NCI-H1694 (cell line): ENCODE data around the gene RP2.

Source experiments
- DNase-seq: peaks from one replicate; lab custom pipeline; 2025; lab: John Stamatoyannopoulos, UW

The RP2 gene

DNA sequence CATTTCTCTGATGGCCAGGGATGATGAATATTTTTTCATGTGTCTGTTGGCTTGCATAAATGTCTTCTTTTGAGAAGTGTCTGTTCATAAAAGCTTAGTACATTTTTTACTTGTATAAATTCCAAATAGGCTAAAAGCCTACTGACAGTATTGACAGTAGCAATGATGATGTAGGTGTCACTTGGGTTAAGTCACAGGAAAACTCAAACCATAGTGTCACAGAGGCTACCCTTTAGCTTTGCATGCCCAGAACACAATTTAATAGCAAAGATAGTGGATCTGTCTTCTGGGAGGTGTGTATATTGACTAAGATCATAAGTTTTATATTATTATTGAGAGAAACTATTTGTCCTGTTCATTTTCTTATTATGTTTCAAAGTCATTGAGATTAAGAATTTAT is 8.1 kb downstream of the RP2 start:
- no peak for DNase-seq

DNA sequence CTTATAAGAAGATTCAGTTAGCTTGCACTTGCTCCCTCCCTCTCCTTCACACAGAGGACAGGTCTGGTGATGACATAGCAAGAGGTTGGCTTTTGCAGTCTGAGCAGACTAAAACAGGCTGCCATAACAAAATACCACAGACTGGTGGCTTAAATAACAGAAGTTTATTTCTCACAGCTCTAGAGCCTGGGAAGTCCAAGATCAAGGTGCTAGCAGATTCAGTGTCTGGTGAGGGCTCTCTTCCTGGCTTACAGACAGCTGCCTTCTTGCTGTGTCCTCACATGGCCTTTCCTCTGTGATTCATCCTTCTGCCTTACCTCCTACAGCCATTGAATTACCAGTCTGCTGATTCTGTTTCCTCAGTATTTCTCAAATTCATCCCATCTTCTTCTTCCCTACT is 13.1 kb downstream of the RP2 start:
- no peak for DNase-seq

DNA sequence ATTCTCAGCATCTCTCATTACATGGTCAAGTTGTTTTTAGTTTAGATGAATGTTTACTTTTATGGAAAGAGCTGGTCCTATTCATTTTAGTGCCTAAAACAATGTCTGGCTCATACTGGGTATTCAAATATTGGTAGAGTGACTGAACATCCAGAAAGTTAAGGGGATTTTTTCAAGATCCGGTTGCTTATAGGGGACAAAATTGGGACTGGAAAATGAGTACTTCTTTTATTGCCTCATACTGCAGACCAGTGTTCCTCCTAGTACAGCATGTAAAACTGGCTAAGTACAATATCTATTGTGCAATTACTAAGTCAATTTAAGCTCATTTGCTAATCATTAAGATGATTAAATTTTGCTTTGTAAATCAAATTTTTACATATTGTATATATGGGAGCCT is 13.9 kb downstream of the RP2 start:
- DNase-seq: no peak

DNA sequence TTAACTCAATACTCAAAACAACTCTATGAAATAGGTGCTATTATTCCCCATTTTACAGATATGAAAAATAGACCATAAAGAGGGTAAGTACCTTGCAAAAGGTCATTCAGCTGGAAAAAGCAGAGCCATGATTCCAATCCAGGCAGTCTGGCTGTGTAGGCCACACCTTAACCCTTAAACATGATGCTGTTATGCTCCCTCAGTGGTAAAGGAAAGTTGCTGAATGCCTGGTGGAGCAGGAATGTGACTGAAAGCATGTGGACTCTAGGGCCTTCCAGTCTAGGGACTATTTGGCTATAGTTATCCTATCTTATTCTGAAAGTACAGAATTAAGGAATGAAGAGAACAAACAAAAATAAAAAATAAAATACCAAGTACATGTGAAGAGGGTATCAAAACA is 19.6 kb downstream of the RP2 start:
- no peak for DNase-seq

DNA sequence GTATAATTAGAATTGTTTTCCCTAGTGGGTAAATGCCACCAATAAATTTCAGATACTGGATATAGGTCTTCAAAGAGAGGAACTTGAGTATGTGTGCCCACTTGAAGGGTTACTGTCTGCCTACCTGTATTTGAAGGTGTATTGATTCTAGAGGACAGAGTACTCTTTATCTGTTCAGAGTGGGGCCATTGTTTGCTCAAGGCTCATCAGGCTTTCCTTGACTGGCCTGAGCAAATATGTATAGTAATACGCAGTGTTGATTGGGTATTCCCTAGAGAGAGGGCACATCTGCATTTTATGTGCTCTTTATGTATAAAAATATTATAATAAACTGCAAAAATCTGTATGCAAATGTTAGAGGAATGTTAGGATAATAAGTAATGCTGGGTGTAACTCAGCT is 23.7 kb downstream of the RP2 start:
- no peak for DNase-seq

DNA sequence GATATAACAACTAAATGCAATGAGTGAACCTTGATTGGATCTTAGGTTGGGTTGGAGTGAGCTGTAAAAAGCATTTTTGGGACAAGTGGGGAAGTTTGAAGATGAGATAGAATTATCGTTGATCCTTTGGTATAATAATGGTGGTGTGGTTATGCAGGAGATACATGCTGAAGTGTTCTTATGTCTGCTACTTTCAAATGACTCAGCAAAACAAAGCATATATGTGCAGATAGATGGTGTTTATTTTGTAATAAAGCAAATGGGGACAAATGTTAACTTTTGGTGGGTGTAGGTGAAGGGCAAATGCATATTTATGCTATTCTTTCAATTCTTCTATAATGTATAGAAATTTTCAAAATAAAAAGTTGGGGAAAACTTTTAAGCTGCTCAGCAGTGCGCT is 26.2 kb downstream of the RP2 start:
- no peak for DNase-seq

DNA sequence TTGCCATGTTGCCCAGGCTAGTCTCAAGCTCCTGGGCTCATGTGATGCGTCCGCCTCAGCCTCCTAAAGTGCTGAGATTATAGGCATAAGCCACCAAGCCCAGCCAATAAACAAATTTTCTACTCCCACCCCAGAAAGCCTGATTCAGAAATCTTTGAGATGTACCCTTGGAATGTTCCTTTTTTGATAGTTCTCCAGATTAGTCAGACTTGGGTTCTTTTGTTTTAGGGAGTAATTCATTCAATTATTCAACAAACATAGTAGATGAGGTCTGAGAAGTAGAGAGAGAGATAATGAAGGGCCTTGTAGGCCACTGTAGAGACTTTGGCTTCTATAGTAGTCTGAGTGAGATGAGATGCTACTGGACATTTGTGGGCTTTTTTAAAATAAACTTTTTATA is 27.8 kb downstream of the RP2 start:
- no peak for DNase-seq

DNA sequence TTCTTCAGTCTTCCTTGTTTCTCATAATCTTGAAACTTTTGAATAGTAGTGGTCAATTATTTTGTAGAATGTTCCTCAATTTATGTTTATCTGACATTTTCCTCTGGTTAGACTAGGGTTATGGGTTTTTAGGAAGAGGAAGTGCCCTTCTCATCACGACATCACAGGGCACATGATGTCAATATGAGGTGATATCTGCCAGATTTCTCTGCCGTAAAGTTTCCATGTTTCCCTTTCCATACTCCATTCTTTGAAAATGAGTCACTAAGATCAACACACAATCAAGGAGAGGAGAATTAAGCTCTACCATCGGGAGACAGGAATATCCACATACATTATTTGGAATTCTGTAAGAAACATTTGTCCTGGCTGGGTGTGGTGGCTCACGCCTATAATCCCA is 28.4 kb downstream of the RP2 start:
- no peak for DNase-seq

DNA sequence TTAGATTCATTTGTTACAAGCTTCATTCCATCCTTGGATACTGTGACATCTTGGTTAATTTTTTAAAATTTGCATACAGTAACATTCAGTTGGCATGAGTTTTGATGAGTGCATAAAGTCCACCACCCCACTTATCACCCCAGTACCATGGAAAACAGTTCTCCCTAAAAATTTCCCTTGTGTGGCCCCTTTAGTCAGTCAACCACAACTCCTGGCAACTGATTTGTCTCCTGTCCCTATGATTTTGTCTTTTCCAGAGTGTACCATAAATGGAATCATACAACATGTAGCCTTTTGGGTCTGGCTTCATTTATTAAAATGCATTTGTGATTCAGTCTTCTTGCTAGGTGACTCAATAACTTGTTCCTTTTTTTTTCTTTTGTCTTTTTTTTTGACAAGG is 29.9 kb downstream of the RP2 start:
- DNase-seq: no peak

DNA sequence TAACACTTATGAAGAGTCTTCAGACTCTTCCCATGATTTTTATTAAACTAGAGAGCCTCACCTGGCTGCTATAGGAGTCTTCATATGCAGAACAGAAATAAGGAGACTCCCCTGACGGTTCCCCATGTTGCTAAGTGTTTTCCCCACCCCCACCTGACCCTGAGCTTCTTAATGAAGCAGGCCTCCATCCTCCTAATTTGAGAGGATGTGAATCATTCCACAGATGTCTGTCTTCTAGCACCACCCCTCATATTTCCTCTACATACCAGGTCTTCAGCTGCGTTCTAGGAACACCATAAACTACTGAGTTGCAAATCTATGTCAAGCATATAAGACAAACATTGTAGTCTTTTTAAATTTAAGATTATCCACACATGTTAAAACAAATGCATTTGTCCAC is 36.9 kb downstream of the RP2 start:
- DNase-seq: no peak

DNA sequence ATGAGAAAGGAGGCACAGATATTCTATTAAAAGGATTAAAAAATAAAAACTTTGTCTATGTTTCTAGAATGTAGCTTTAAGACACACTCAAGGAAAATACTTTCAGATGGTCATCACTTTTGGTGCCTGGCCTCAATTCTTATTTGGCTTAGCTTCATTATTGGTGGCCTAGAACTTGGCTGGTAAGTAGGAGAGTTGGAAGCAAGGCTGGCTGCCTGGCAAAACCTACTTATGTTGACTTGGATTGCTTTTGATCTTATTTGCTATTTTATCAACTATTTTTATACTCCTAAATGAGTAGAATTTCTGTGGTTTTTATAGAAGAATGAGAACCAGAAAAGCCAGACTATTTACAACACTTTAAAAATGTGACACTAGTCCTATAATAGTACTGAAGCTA is 40.1 kb downstream of the RP2 start:
- DNase-seq: no peak

DNA sequence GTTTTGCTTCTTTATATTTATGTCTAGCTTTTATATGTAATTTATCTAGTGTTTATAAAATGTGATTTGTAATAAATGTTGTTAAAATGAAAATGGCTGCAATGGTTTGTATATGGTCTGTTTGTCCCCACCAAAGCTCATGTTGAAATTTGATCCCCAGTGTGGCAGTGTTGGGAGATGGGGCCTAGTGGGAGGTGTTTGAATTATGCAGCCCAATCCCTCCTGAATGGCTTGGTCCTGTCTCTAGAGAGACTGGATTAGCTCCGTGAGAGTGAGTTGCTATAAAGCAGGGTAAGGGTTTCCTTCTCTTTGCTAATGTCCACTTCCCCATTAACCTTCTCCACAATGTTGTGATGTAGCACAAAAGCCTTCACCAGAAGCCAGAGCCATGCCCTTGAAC is 45.4 kb downstream of the RP2 start:
- no peak for DNase-seq

DNA sequence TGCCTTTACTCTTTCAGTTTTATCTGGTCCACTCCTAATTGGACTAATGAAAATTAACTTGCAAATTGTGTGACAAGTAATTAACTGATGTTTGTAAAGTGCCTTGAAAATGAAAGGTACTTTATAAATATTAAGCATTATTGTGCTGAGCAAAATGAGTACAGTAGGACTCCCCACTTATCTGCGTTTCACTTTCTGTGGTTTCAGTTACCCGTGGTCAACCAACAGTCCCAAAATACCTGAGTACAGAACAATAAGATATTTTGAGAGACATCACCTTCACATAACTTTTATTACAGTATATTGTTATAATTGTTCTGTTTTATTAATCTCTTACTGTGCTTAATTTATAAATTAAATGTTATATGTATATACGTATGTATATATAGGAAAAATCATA is 48.0 kb downstream of the RP2 start:
- DNase-seq: no peak

DNA sequence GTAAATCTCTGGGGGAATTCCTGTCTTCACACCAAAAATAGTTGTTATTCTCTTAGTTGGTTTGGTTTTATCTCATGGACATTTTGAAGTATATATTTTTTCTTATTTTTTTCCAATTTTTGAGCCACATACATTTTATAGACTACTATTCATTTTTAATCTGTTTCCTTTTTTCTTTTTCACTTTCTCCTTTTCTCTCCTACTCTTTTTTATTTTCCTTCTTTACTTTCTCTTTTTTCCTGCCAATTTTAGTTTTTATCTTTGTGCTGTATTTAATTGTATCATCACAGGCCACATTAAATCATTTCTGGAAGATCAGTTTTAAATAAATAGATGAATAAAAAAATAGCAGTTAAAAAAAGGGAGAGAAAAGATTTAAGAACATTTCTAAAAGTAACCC is 61.4 kb downstream of the RP2 start:
- no peak for DNase-seq

DNA sequence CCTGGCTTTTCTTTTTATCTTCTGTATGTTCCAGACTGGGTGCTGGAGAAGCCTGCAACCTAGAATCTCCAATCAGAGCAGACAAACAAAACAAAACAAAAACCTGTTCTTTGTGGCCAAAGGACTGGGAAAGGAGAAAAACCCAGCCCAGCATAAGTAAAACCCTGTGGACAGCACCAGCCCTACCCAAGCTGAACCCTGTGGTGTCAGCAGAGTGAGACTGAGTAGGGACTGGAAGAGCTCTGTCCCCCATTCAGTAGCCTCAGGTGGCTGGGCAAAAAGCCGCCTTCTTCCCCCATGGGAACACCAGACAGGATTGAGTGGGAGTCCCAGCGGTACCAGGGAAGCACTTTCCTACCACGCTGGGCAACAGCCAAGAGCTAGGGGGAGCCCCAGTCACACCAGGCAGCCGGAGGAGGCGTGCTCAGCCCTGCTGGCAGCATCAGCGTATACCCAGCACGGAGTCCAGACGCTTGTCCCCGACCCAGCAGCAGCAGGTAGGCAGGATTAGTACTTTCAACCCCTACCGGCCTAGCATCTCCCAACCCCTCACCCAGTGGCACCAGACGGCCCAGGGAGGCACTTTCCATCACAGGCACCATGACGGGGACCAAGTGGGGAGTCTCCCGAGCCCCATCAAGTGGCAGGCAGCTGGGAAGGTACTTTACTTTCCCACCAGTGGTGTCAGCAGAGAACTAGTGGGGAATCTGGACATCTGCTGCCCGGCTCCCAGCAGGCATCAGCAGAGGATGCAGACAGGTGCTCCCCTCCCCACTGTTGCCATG is 66.8 kb downstream of the RP2 start:
- DNase-seq: peak; percentile 73

DNA sequence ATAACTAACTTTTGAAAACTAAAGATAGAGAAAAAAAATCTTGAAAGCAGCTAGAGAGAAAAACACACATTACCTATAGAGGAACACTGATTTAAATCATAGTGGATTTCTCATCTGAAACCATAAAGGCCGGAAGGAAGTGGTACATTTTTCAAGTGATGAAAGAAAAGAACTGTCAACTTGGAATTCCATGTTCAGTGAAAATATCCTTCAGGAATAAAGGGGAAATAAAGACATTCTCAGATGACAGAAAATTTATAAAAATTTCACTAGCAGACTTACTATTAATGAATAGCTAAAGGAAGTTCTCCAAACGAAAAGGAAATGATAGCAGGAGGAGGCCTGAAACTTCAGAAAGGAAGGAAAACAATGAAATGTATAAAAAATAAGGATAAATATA is 67.8 kb downstream of the RP2 start:
- DNase-seq: no peak

DNA sequence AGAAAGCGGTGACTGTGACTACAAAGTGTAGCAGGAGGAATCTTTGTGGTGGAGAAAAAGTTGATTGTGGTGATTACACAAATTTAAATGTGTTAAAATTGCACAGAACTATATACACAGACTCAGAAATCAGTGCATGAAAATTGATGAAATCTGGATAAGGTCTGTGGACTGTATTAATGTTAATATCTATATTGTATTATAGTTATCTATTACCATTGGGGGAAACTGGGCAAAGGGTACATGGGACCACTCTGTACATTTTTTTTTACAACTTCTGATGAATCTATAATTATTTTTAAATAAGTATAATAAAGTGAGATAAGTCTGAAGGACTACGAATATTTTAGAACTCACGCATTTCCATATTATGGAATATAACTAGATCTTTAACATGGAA is 73.6 kb downstream of the RP2 start:
- no peak for DNase-seq

DNA sequence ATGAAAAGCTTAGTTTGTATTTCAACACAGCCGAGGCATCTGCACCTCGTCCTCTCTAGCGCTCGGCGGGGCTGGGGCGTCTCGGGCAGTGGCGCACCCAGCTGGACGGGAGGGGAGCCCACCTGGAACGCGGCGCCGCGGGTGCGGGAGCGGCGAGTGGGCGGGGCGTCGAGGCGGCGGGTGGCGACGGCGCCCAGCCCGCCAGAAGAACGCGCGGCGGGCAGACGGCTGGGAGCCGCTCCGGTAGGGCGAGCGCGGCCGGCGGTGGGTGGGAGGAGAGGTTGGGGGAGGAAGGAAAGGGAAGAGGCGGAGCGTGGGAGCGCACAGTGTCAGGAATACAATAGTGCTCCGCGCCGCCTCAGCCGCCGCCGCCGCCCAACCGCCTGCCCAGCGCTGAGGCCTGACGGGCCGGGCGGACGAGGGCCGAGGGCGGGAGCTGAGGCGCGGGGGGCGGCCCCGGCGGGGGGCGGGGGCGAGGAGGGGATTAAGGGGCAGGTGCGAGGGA is 75.3 kb downstream of the RP2 start, which contains the start of gene JADE3:
Gene JADE3, plus strand, starts transcription at position 324 of the 505 bp plus-strand sequence. CDS start 72,474 bp downstream, outside the sequence.
- DNase-seq: peak; percentile 42

DNA sequence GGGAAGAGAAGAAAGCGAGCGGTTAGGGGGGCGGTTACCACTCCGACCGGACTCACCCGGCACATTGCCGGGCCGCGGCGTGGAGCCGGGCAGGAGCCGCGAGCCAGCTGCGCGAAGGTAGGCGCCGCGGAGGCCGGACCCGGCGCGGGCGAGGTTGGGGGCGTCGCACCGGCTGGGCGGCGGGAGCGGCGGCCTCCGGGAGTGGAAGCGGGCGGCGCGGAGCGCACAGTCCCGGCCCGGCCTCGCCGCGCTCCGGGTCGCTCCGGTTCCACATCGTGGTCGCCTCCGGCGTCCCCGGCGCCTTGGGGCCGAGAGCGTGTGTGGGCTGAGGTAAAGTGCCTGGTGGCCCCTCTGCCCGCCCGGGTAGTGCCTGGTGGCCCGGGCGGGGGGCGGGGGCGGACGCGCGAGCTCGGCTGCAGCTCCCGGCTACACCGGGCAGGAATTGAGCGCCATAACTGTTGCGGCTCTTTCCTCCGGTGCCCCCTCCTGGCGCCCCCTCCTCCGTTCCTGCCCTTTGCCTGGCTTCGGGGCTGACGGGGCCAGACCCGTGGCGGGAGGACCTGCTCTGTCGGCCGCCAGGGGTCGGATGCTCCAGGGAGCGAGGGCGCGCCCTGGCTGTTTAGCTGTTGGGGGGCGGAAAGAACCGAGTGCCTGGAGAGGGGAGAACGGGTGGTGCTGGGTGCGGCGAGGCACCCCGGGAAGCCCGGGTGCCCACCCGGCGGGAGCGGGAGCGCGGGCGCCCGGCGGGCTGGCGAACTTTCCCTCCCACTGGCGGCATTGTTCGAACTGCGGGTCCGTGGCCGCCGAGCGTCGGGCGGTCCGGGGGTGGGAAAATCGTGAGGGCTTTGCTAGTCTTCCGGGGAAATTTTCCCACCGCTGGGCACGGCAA is 76.0 kb downstream of the RP2 start:
- DNase-seq: no peak

DNA sequence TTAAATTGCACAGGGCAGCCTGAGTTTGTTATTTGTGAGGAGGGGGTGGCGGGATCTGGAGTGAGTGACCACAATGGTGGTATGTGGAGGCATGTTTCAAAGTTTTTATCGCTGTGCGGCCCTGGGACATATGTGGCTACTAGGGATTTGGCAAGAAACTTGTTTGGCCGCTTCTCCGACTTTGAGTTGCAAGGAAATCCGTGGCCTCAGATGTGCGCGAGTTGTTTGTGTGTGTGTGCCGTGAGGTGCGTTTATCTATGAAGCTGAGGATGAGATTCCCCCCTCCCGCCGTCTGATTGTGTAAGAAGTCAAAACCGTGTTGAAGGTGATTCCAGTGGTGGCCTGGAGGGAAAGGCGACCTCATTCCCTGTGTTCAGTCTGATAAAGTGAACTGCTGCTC is 76.8 kb downstream of the RP2 start:
- no peak for DNase-seq

DNA sequence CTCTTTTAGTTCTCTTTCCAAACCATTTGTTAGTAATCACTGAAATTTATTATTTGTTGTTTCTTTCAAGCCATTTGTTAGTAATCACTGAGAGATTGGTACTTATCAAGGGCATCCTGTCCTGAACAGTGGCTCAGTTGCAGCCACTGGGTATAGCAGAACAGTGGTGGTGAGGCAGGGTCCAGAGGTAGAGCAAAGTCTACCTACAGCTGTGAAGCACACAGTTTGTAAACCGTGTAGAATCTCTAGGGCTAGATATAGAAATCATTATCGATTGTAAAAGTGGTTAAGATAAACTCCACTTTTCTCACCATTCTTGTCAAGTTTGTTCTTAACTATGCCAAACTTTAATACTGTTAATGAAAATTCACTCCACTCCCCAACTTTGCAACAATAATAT is 79.4 kb downstream of the RP2 start:
- no peak for DNase-seq

DNA sequence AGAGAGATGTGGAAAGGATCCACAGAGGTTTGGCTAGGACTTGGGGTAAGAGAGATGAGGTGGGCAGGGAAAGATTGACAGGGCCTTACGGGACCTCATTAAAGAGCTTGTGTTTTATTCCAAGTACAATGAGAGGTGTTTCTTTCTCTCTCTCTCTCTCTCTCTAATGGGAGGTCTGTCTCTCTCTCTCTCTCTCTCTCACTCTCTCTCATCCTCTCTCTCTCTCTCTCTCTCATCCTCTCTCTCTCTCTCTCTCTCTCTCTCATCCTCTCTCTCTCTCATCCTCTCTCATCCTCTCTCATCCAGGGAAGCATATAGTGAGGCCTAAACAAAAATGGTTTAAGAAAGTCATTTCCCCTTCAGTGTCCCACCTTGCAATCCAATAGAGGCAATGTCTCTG is 80.8 kb downstream of the RP2 start:
- DNase-seq: no peak

DNA sequence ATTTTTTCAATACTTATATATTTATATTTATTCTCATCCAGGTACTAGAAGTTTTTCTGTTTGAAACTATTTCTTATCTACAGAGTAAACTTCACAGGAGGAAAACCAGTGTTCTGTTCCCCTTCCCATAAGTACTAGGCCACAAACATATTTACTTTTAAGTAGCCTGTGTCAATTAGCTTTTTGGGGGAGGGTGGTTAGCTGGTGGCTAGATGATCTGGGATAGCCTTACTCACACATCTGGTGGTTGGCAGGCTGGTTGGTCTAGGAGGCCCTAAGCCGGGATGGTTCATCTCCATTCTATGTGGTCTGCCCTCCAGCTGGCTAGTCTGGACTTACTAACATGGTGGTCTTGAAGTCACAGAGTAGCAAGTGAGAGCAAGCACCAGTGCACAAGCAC is 81.6 kb downstream of the RP2 start:
- DNase-seq: no peak
